Measurements from ENCODE around the gene KRT76.
"Not testable (repeated sequence)": the region's sequence is repeated elsewhere in the genome, so short reads cannot be mapped to it uniquely, and the experiment has no call there.

KRT76 gene

GRCh38 chr12:52796839-52797528, 19.8 kb upstream of the KRT76 start:
- DNase-seq = no peak

GRCh38 chr12:52796429-52796794, 19.3 kb upstream of the KRT76 start:
- DNase-seq = no peak

- DNase-seq = no peak
Measured at GRCh38 chr12:52795694-52796428, 18.7 kb upstream of the KRT76 start, which contains the start of gene KRT3. KRT3 (minus strand) TSS chr12:52796117; CDS start chr12:52796042, 75 bp downstream.

GRCh38 chr12:52795332-52795674, 18.2 kb upstream of the KRT76 start:
- DNase-seq = not testable (repeated sequence)

GRCh38 chr12:52794479-52795331, 17.6 kb upstream of the KRT76 start:
- no peak for DNase-seq

GRCh38 chr12:52792185-52793029, 15.3 kb upstream of the KRT76 start:
- DNase-seq = no peak

- DNase-seq = no peak
Measured at GRCh38 chr12:52791271-52792184, 14.4 kb upstream of the KRT76 start.

GRCh38 chr12:52790427-52791270, 13.5 kb upstream of the KRT76 start:
- no peak for DNase-seq

GRCh38 chr12:52789637-52790426, 12.7 kb upstream of the KRT76 start:
- DNase-seq = no peak

GRCh38 chr12:52788876-52789636, 11.9 kb upstream of the KRT76 start:
- no peak for DNase-seq

- DNase-seq = no peak
Measured at GRCh38 chr12:52788192-52788875, 11.2 kb upstream of the KRT76 start.

GRCh38 chr12:52787324-52788191, 10.4 kb upstream of the KRT76 start:
- DNase-seq = no peak

GRCh38 chr12:52784909-52785308, 7.8 kb upstream of the KRT76 start:
- DNase-seq = no peak

GRCh38 chr12:52783563-52784316, 6.6 kb upstream of the KRT76 start:
- no peak for DNase-seq

- DNase-seq = no peak
Measured at GRCh38 chr12:52782502-52782901, 5.4 kb upstream of the KRT76 start.

GRCh38 chr12:52781399-52782082, 4.4 kb upstream of the KRT76 start:
- no peak for DNase-seq

Data from CD4-positive, alpha-beta T cell treated with Interleukin-1 beta for 1 hour (primary cell).